Omental fat pad (tissue), 4 donors: Measurements from ENCODE around the gene PRB2. TPM values are rescaled to one million over a fixed set of nuclear protein-coding genes. Genes with fewer than 3 reads are reported as not detected.
"Not testable (repeated sequence)": the region's sequence is repeated elsewhere in the genome, so short reads cannot be mapped to it uniquely, and the experiment has no call there.

ENCODE experiments used
- ATAC-seq: fragments of 150-250 bp; one replicate; pipeline ENCODE4 v1.9.1; 2016; ENCODE audit warnings: mild to moderate bottlenecking, moderate library complexity; ENCODE audit not compliant: low FRiP score
- DNase-seq: peaks from one replicate; pipeline ENCODE4 v3.0.0-alpha.2; 2019; ENCODE audit warnings: low spot score
- CTCF ChIP-seq, 3 donors: fragments of 450-650 bp; IDR thresholded peaks; one replicate each; pipeline ENCODE4 v1.5.1; 2016 to 2017; ENCODE audit warnings: antibody characterized with exemption in 3 of 3, mild to moderate bottlenecking in 3 of 3, moderate library complexity in 2 of 3
- total RNA-seq, 4 donors: library from RNA; depleted of rRNA; stranded (reverse); fragments of >200 nt; gene quantifications; one replicate each; pipeline ENCODE4 v1.1.0, GENCODE V29; 2016

Gene PRB2
- total RNA-seq, 4 donors from 2014 or later = not detected

DNA sequence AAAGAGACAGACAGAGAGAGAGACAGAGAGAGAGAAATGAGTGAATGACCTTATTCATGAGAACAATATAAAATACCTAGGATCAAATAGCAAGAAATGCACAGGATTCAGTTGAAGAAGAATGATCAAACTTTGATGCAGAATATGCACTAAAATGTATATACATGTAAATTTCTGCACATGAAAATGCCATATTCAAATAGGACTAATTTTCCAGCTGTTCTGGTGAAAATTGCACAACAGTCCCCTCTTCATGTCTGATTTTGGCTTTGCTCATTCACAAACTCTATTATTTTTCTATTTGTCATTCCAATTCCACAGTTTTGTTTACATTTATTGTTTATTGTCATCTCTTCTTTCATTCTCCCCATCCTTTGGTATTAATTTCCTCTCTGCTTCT lies 34.2 kb downstream of the PRB2 start:
- TF ChIP-seq CTCF (IDR thresholded peaks at IDR 0.05) = no peak
- ATAC-seq = no peak

DNA sequence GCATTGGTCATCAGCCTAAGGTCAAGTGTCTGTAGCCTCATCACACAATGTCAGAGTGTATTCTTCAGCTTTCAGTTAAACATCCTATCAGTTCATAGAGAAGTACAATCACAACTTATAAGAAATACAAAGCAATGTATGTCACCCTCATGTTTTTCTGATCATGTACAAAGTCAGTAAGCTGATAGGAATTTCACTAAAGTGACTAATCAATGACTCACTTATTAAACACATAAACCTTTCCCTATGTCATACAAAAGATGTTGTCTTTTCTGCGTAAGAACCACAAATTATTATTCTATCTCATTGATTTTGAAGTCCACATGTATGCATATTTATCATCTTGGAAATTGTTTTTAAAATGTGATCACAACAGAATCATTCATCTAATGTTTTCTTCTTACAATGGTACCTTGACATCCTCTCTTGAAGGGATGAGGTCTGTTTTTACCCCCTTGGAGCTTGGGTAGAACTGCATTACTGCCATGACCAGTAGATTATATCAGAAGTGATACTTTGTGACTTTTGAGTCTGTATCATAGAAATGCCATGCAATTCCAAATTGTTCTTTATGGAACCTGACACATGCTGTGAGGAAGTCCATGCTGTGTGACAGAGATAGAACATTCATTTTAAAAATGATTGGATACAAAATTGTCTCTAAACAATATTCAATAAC lies 35.0 kb downstream of the PRB2 start:
- DNase-seq, ATAC-seq: not testable (repeated sequence)

More for the DNA sequence above, 34.2 kb downstream of the PRB2 start:
- DNase-seq = no peak

DNA sequence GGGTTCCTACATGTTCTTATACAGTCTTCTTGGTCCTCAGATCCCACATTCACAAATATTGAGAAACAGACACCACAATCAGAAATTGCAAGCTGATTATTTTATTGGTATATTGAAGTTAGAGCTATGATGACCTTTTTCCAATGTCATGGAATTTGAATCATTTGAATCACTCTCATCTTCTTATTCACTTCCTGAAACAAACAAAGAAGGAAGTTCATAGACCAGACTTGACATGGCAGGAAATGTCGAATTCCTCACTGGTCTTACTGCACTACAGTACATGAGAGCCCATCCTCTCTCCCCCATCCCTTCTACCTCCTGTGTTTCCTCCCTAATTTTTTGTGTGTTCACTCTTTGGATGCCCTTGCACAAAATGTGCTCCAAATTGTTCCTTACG lies 43.6 kb downstream of the PRB2 start:
- ATAC-seq, DNase-seq: not testable (repeated sequence)

DNA sequence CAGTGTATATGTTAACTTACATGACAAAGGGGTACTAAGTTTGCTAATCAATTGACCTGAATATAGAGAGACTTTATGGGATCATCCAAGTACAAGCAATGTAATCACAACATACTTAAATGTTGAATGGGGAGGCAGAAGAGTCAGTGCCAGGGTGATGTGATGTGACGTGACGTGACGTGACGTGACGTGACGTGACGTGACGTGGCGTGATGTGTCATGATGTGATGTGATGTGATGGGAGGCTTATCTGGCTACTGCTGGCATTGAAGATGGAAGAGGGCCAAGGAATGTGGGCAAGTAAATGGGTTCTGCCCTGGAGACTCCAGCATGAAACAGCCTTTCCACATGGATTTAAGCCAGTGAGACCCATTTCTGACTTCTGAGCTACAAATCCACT lies 46.9 kb downstream of the PRB2 start:
- no peak for DNase-seq
- ATAC-seq = no peak
- no peak for TF ChIP-seq CTCF (IDR thresholded peaks at IDR 0.05)

DNA sequence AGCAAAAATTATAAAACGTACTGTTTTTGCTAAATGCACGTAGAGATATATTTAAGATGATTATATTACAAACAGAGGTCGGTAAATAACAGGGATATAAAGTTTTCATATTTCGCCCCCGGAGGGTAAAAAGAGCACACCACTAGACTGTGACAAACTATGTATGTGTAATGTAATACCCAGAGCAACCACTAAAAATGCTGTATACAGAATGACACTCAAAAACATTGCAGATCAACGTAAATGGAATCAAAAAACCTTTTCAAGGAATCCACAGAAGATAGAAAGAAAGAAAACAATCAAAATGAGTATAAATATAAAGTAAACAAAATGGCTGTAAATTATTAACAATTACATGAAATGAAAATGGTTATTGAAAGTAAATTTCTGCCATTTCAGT lies 47.6 kb downstream of the PRB2 start:
- ATAC-seq = no peak
- no peak for TF ChIP-seq CTCF (IDR thresholded peaks at IDR 0.05)
- DNase-seq = no peak

- no peak for TF ChIP-seq CTCF (IDR thresholded peaks at IDR 0.05)
- no peak for ATAC-seq
- no peak for DNase-seq
These were observed 50.9 kb downstream of the PRB2 start for GRCh38 chr12:11344500-11344899.

Other genes with a start within 250 kb of the PRB2 start
- gene SMIM10L1, start 224.4 kb downstream of the PRB2 start, total RNA-seq = 1 to 10 TPM; 5.0 to 9.6 (median 6.6) TPM
- gene TAS2R42, start 208.6 kb downstream of the PRB2 start, total RNA-seq = not detected
- not detected for gene PRB3, start 125.9 kb downstream of the PRB2 start, total RNA-seq
- gene PRB4, start 85.1 kb downstream of the PRB2 start, total RNA-seq = not detected